GM19238 (cell line): Measurements from ENCODE around the gene RHOJ.
"Not testable (repeated sequence)": the region's sequence is repeated elsewhere in the genome, so short reads cannot be mapped to it uniquely, and the experiment has no call there.

ENCODE experiments used
- DNase-seq: peaks from one replicate; pipeline ENCODE4 v3.0.0; 2011; ENCODE audit warnings: low spot score; ENCODE audit not compliant: insufficient read length

Gene RHOJ

DNA sequence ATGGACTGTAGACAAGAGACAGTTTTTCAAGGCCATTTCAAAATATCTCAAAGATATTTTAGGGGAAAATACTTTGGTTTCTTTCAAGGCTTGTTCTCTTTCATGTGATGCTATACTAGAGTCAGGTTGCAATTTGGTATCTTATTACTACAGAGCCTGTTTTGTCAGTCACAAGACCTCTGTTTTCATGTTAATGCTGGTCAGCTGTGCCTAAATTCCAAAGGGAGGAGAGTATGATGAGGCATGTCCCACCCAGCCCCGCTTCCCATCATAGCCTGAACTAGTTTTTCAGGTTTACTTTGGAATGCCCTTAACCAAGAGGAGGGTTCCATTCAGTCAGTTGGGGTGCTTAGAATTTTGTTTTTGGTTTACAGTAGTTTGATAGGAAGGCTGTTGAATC, 61.9 kb downstream of the RHOJ start:
- no peak for DNase-seq

DNA sequence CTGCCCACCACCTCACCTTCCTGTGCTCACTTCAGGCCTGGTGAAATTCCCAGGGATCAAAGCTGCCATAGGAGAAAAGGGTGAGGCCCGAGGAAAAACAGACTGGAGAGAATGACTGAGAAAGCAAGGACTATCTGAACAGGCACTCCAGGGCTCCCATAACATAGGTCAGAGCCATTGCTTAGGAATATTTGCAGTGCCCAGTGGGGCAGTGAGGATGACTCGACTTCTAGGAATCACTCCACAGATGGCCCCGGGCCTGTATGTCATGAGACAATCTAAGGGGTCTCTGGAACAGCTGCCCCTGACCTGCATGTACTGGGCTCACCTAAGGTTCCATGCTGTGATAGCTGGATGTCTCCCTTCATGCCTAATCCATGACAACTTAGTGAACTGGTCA, 62.9 kb downstream of the RHOJ start:
- no peak for DNase-seq

DNA sequence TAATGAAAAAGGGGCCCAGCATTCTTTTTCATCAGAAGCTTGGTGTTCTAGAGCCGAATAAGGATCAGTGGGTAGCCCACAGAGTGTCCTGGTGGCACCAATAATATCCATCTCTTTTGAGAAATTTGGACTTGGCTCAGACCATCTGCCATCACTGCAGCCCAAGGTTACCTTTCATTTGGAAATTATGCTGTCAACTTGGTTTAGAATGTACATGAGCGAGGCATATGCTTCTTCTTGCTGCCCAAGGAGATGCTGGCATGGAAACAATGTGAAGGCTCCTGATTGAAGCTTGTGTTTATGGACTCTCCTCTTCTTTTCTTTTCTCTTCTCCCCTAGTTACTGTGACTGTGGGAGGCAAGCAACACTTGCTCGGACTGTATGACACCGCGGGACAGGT, 64.5 kb downstream of the RHOJ start:
- DNase-seq, result no peak

DNA sequence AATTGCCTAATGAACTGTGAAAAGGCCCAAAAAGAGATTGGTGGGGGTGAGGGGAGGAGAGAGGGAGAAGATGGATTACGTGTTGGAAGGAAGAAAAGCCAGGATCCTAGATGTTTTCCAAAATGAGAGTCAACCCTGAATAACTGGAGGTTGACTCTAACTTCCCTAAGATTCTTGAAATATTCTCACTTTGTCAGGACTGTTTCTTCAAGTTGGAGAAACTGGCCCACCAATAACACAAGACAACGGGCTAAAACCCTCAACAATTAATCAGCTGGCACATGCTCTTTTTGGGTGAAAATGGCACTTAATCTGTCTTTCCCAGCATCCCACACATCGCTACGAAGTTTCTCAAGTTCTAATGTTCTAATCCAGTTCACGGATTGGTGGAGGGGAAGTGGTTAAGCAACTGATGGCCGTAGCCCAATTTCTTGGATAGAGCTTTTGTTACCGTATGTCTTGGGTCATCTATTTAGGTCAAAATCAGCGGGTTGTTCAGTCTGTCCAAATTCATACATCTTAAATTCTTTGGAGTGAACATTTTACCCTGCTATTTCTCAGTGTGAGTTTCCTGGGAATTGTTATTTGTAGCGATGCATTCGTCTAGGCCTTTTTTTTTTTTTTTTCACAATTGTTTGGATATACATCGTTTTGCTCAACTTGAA, 65.5 kb downstream of the RHOJ start:
- no peak for DNase-seq

GRCh38 chr14:63273129-63273528, 68.9 kb downstream of the RHOJ start:
- DNase-seq, result no peak

DNA sequence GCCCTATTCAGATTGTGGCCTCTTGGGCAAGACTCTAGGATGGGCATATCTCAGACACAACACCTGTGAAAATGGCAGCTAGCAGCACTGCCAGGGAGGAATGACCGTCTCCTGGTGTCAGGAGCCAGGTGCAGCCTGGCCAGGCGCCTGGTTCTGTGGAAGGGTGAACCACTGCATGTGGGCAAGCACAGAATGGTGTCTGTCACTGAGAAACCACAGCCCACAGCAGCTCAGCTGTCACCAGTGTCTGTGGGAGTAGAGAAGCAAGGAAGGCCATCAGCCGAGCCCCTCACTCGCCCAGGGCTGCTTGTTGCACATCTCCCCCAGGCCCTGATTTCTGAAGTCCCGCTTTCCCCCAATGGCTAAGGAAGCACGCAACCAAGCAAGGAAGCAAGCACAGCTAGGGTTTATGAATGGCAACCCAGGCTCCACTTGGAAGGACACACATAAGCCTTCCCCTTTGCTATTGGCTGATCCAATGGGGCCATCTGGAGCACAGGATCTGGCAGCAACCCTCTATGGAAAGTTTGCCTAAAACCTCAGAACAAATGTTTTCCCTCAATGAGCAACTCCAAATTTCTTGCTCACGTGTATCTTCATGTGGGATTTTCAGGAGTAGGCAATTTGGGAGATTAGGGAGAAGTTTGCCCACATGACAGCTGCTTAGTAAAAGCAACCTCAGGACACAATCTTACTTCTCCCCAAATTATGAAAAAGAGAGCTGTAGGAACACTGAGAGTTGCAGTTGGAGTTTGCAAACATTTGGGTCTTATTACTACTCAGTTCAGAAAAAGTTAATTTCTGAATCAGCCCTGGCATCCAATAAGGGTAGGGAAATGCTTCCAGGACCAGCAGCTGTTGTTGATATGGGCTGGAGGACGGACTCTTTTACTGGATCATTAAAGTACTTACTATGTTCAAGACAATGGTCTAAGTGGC, 69.7 kb downstream of the RHOJ start:
- no peak for DNase-seq

DNA sequence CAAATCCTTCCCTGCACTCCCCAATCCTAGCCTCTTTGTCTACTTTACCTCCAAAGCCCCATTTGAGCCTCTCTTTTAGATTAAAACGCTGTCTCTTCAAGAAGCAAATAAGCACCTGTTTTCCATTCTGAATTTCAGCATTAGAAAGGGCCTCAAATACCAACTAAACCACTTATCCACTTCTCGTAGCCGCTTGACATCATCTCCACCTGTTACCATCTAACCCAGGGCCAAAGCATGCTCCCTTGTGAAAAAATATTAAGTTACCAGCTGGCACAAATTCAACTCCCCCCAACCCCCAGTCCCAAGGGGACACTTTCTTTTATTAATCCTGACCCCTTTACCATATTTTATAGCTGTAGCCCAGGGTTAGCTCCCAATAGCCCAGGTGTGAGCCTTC, 71.4 kb downstream of the RHOJ start:
- no peak for DNase-seq

DNA sequence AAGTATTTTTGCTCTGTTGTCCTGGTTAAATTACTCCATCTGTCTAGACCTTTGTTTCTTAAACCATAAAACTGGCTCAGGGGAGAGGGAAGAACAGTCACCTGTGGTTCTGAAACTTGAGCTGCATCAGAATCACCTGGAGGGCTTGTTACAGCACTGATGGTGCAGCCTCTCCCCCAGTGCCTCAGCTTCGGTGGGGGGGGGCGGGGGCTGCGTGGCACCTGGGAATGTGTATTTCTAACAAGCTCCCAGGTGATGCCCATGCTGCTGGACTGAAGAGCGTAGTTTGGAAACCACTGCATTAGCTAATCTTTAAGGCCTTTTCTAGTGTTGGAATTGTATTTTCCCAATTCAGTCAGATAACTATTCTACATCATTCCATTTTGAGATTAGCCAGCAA, 71.8 kb downstream of the RHOJ start:
- DNase-seq, result no peak

- no peak for DNase-seq
Measured at GRCh38 chr14:63276492-63277342, 72.5 kb downstream of the RHOJ start.

GRCh38 chr14:63277591-63278183, 73.4 kb downstream of the RHOJ start:
- no peak for DNase-seq

GRCh38 chr14:63279933-63280332, 75.7 kb downstream of the RHOJ start:
- DNase-seq, result not testable (repeated sequence)

GRCh38 chr14:63282997-63283883, 79.0 kb downstream of the RHOJ start:
- no peak for DNase-seq

DNA sequence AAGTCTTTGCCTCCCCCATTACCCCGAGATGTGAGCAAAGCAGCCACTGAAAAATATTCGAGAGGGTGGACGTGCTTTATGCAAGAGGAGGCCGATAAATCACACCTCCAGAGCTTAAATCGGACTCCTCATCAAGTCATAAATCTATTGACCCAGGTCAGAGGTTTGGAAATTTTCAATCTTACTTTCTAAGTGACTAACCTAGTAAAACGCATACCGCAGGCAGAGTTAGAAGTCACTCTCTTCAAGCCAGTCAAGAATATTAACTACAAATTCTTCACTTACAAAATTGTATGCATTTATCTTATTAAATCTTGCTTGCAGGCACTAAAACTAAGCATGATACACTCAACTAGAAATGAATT, 79.6 kb downstream of the RHOJ start:
- DNase-seq, result no peak

GRCh38 chr14:63286071-63286470, 81.8 kb downstream of the RHOJ start:
- no peak for DNase-seq

GRCh38 chr14:63287666-63288483, 83.6 kb downstream of the RHOJ start:
- DNase-seq, result no peak

DNA sequence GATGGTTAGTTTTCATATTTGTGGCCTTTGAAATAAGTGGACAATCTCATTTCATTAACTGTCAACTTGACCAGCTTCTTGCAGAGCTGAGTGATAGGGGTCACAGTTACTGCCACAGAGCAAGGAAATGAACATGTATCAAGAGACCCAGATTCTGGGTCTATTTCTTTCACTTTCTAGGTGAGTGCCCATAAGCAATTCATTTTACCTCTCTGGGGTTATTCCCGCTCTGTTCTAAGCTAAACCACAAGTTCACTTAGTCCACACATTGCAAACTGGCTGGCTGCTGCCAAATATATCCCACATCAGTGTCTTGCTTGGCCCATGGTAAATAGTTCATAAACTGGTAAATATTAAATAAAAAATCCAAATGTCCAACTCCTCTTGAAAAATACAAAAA, 84.6 kb downstream of the RHOJ start:
- no peak for DNase-seq

GRCh38 chr14:63290741-63291430, 86.6 kb downstream of the RHOJ start:
- DNase-seq, result no peak

DNA sequence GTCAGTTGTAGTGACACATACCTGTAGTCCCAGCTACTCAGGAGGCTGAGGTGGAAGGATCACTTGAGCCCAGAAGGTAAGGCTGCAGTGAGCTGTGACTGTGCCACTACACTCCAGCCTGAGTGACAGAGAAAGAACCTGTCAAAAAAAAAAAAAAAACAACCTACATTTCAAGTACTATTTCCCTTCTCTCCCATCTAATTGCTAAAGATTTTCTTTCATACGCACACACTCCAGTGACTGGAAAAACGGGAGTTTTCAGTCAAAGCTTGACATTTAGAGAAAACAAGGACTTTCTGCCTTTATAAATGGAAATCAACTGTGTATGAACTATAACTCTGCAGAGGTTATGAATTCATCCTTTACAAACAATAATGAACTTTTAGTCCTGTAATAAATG, 88.6 kb downstream of the RHOJ start:
- DNase-seq, result no peak

DNA sequence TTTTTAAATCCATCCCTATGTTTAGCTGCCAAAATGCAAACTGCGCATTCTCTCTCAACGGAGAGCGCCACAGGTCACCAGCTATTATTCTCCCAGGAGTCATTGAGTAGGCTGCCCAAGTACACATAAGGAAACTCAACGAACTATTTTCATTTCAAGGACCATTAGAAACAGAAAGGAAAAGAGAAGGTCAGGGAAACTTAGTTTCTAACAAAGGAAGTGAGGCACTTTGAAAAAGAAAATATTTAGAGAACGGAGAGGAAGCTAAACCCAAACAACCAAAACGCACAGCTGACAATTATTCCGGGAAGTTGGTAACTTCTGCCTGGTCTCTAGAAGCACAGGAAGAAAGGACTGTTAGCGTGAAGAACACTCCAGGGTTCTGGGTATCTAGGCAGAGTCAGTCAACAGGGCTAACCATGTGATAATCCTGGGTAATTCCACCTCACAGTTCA, 91.0 kb downstream of the RHOJ start:
- DNase-seq, result no peak
